Transverse colon (tissue), 4 donors: Measurements from ENCODE around the gene THBS2. TPM values are rescaled to one million over a fixed set of nuclear protein-coding genes. Genes with fewer than 3 reads are reported as not detected.

ENCODE experiments used
- DNase-seq: peaks from one replicate; pipeline ENCODE4 v3.0.0-alpha.2; 2019
- H3K27ac ChIP-seq, 4 donors: fragments of 200-600 bp; sonication (generic); 2 replicates each; pipeline ENCODE4 v1.5.1; 2016 to 2018; ENCODE audit warnings: inconsistent platforms in 4 of 4
- H3K27me3 ChIP-seq: fragments of 200-600 bp; sonication (generic); 2 replicates; pipeline ENCODE4 v1.5.1; 2017; ENCODE audit warnings: inconsistent platforms
- H3K36me3 ChIP-seq, 4 donors: fragments of 200-600 bp; sonication (generic); 2 replicates each; pipeline ENCODE4 v1.5.1; 2017 to 2019; ENCODE audit warnings: inconsistent platforms in 4 of 4
- H3K4me1 ChIP-seq, 4 donors: fragments of 200-600 bp; sonication (generic); 2 replicates each; pipeline ENCODE4 v1.5.1; 2017 to 2020; ENCODE audit warnings: inconsistent platforms in 4 of 4
- H3K4me3 ChIP-seq, 4 donors: fragments of 200-600 bp; sonication (generic); 1 replicate in 1 of 4; 2 replicates in 3 of 4; pipeline versions ENCODE4 v1.5.1 to v1.6.1; 2017 to 2019; ENCODE audit warnings: inconsistent platforms in 4 of 4
- H3K9me3 ChIP-seq, 2 donors: fragments of 200-600 bp; sonication (generic); 2 replicates each; pipeline ENCODE4 v1.5.1; 2017 to 2019; ENCODE audit warnings: inconsistent platforms in 2 of 2
- EP300 ChIP-seq: sonication (generic); formaldehyde crosslinking; IDR thresholded peaks from one replicate; pipeline ENCODE4 v1.6.1; 2017; ENCODE audit warnings: antibody characterized with exemption, low read depth
- POLR2A ChIP-seq: fragments of 450-650 bp; IDR thresholded peaks from one replicate; pipeline ENCODE4 v1.6.1; 2016; ENCODE audit warnings: antibody characterized with exemption, mild to moderate bottlenecking, moderate library complexity
- POLR2AphosphoS5 ChIP-seq, 3 donors: sonication (generic); formaldehyde crosslinking; IDR thresholded peaks; one replicate each; pipeline ENCODE4 v1.6.1; 2016; ENCODE audit warnings: antibody characterized with exemption in 3 of 3
- WGBS, 2 donors: methylation state at CpG; one replicate each; pipeline ENCODE4 v1.1.5; 2018; ENCODE audit warnings: low coverage in 1 of 2; 5-methylcytosine and 5-hydroxymethylcytosine counted together
- in situ Hi-C, 4 donors: fragments of 200-750 bp; cut with MboI; loops; one replicate each; pipeline versions ENCODE4 v1.15.0 to v1.15.1; 2017; ENCODE audit warnings: low sequenced_read_pairs in 3 of 4, low pct_ligation_motif_present in 1 of 4, low pct_unique_long_range_greater_than_20kb in 1 of 4
- intact Hi-C: fragments of 100-400 bp; cut with DNase I; formaldehyde crosslinking; loops from one replicate; pipeline ENCODE4 v1.15.1; 2023; ENCODE audit warnings: low total_unique reads
- total RNA-seq, 4 donors: library from RNA; depleted of rRNA; stranded (reverse); fragments of >200 nt; gene quantifications; one replicate each; pipeline ENCODE4 v1.1.0, GENCODE V29; 2016
- TF ChIP-seq, protein P1 (sequence below), 5 experiments: fragments of 200-600 bp in 3 of 5; fragments of 450-650 bp in 2 of 5; sonication (generic) in 3 of 5; IDR thresholded peaks; 1 replicate in 2 of 5; 2 replicates in 3 of 5; pipeline ENCODE4 v1.5.1; 2016 to 2017; ENCODE audit warnings: antibody characterized with exemption in 5 of 5, inconsistent platforms in 3 of 5, mild to moderate bottlenecking in 2 of 5, moderate library complexity in 1 of 5

THBS2 gene
- total RNA-seq, 4 donors from 2014 or later, result 11.5 to 25.5 (median 18.1) TPM

DNA sequence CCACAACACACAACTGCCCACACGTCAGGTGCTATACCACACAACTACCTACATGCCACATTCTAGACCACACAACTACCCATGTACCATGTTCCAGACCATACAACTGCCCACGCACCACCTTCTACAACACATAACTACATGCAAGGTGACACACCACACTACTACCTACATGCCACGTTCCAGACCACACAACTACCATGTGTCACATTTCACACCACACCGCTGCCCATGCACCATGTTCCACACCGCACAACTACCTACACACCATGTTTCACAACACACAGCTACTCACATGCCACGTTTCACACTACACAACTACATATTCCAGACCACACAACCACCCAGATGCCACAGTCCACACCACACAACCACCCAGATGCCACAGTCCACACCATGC is 19.8 kb downstream of the THBS2 start:
- intact Hi-C loops (no loop called here), in situ Hi-C loops (no loop called here)
- WGBS, 2 donors, result 92 to 100% methylated on average over 5 to 6 of the region's 6 CpGs

DNA sequence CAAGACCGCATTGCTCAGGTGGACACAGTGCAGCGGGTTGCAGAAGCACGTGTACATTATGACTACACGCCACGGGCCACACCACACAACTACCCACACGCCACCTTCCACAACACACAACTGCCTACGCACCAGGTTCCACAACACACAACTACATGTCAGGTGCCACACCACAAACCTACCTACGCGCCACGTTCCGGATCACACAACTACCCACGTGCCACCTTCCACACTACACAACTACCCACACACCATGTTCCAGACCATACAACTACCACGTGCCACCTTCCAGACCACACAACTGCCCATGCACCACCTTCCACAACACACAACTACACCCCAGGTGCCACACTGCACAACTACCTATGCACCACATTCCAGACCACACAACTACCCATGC is 20.5 kb downstream of the THBS2 start:
- no peak for DNase-seq

More for the DNA sequence above, 19.8 kb downstream of the THBS2 start:
- no peaks in the 10 kb centered on the region for H3K27me3 ChIP-seq
- H3K36me3 ChIP-seq, result no peaks in the 10 kb centered on the region
- no peak for DNase-seq
- no peak overlapping the region for H3K27ac ChIP-seq
- no peaks in the 10 kb centered on the region for H3K4me1 ChIP-seq
- TF ChIP-seq POLR2AphosphoS5 (IDR thresholded peaks at IDR 0.05) (no peak), EP300 (no peak), POLR2A (no peak)
- TF ChIP-seq, protein P1, sequence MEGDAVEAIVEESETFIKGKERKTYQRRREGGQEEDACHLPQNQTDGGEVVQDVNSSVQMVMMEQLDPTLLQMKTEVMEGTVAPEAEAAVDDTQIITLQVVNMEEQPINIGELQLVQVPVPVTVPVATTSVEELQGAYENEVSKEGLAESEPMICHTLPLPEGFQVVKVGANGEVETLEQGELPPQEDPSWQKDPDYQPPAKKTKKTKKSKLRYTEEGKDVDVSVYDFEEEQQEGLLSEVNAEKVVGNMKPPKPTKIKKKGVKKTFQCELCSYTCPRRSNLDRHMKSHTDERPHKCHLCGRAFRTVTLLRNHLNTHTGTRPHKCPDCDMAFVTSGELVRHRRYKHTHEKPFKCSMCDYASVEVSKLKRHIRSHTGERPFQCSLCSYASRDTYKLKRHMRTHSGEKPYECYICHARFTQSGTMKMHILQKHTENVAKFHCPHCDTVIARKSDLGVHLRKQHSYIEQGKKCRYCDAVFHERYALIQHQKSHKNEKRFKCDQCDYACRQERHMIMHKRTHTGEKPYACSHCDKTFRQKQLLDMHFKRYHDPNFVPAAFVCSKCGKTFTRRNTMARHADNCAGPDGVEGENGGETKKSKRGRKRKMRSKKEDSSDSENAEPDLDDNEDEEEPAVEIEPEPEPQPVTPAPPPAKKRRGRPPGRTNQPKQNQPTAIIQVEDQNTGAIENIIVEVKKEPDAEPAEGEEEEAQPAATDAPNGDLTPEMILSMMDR (IDR thresholded peaks at IDR 0.05), result no peak
- H3K4me3 ChIP-seq, result no peak overlapping the region
- no peaks in the 10 kb centered on the region for H3K9me3 ChIP-seq

DNA sequence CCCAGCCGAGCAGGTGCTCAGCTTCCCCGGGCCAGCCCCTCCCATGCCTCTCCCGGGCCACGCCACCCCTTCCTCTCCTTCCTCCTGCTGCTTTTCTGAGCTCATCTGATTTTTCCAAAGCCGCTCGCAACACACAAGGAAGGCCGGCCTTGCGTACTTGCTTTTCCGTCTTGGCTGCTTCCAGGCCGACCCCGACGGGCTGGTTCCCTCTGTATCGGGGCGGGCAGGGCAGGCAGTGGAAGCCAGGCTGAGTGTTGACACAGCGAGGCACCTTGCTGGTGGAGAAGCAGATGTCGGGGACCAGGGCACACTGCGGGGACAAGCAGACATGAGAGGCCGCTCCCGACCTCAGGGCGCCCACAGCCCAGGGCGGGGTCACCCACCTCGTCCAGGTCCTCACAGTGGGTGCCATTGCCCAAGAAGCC is 21.1 kb downstream of the THBS2 start:
- Histone ChIP-seq H3K4me1 (no peaks in the 10 kb centered on the region), H3K27me3 (no peaks in the 10 kb centered on the region), H3K27ac (no peak overlapping the region), H3K36me3 (no peaks in the 10 kb centered on the region), H3K9me3 (no peaks in the 10 kb centered on the region), H3K4me3 (no peak overlapping the region)
- DNase-seq, result no peak
- in situ Hi-C loops, result no loop called here
- 94% methylated on average over 22 of the region's 22 CpGs; no CpG with 5 or more reads in 1 of the 2 donors for WGBS, 2 donors
- TF ChIP-seq EP300 (no peak), POLR2A (no peak), POLR2AphosphoS5 (IDR thresholded peaks at IDR 0.05) (no peak)
- TF ChIP-seq, protein P1 (IDR thresholded peaks at IDR 0.05), result no peak
- intact Hi-C loops, result no loop called here

More for the DNA sequence above, 20.5 kb downstream of the THBS2 start:
- in situ Hi-C loops (no loop called here), intact Hi-C loops (no loop called here)
- TF ChIP-seq, protein P1 (IDR thresholded peaks at IDR 0.05), result no peak
- TF ChIP-seq EP300, result no peak
- TF ChIP-seq POLR2A, result no peak
- TF ChIP-seq POLR2AphosphoS5 (IDR thresholded peaks at IDR 0.05), result no peak
- Histone ChIP-seq H3K27ac (no peak overlapping the region), H3K27me3 (no peaks in the 10 kb centered on the region), H3K36me3 (no peaks in the 10 kb centered on the region), H3K4me3 (no peak overlapping the region), H3K9me3 (no peaks in the 10 kb centered on the region), H3K4me1 (no peaks in the 10 kb centered on the region)
- WGBS, 2 donors, result 89 to 97% methylated on average over 1 to 13 of the region's 13 CpGs

DNA sequence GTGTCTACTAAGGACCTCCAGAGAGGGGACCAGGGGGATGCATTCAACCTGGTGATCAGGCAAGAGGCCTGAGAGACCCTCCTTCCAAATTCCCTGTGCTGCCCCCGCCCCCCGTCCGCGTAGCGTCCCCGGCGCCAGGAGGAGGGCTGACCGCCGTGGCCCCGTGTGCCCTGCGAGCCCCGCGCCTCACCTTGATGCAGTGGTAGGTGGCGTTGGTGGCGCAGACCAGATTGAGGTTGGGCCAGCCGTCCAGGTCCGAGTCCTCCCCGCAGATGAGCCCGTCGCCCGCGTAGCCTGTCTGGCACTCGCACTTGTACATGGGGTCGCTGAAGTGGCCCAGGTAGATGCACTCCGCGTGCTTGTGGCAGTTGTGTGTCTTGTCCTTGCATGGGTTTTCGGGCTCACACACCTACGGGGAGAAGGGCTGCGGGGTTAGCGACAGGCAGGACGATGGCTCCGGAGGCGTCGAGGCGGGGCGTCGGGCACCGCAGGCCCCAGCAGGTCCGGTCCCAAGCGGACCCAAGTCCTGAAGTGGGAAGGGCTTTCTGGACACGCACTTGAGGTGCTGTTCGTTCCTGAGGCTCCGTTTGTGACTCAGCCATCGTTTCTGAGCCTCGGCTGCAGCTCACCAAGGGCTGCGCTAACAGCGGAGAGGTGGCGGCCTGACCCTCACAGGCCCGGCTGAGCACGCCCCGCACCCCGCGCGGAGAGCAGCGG is 21.7 kb downstream of the THBS2 start:
- Histone ChIP-seq H3K9me3 (no peaks in the 10 kb centered on the region), H3K27ac (no peak overlapping the region), H3K4me3 (no peak overlapping the region), H3K27me3 (no peaks in the 10 kb centered on the region), H3K4me1 (no peaks in the 10 kb centered on the region), H3K36me3 (no peaks in the 10 kb centered on the region)
- in situ Hi-C loops (no loop called here), intact Hi-C loops (no loop called here)
- no peak for DNase-seq
- no peak for TF ChIP-seq POLR2AphosphoS5 (IDR thresholded peaks at IDR 0.05)
- TF ChIP-seq EP300, result no peak
- no peak for TF ChIP-seq POLR2A
- TF ChIP-seq, protein P1 (IDR thresholded peaks at IDR 0.05), result no peak
- 95% methylated on average over 49 of the region's 55 CpGs; no CpG with 5 or more reads in 1 of the 2 donors for WGBS, 2 donors
